PC-3 (cell line): Measurements from ENCODE around the gene LAMA5.

Experiments
- EZH2phosphoT487 ChIP-seq: fragments of 300-600 bp; sonication (generic); IDR thresholded peaks from 2 replicates; pipeline ENCODE4 v1.6.1; 2018; ENCODE audit warnings: mild to moderate bottlenecking, antibody characterized with exemption, low read length, borderline replicate concordance
- TF ChIP-seq, protein P1 (sequence below): fragments of 300-600 bp; sonication (generic); conservative IDR thresholded peaks from 2 replicates; pipeline ENCODE4 v1.5.1; 2017; ENCODE audit warnings: antibody characterized with exemption, low read depth, mild to moderate bottlenecking, low read length

- TF ChIP-seq, protein P1, sequence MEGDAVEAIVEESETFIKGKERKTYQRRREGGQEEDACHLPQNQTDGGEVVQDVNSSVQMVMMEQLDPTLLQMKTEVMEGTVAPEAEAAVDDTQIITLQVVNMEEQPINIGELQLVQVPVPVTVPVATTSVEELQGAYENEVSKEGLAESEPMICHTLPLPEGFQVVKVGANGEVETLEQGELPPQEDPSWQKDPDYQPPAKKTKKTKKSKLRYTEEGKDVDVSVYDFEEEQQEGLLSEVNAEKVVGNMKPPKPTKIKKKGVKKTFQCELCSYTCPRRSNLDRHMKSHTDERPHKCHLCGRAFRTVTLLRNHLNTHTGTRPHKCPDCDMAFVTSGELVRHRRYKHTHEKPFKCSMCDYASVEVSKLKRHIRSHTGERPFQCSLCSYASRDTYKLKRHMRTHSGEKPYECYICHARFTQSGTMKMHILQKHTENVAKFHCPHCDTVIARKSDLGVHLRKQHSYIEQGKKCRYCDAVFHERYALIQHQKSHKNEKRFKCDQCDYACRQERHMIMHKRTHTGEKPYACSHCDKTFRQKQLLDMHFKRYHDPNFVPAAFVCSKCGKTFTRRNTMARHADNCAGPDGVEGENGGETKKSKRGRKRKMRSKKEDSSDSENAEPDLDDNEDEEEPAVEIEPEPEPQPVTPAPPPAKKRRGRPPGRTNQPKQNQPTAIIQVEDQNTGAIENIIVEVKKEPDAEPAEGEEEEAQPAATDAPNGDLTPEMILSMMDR = no peak
- TF ChIP-seq EZH2phosphoT487 = no peak
Observed at GRCh38 chr20:62313021-62313420, 54.1 kb downstream of the LAMA5 start.
